Calu3 (cell line): ENCODE measurements around the gene PIP4K2B. TPM values are rescaled to one million over a fixed set of nuclear protein-coding genes. Genes with fewer than 3 reads are reported as not detected.

Experiments
- BruUV-seq: library from RNA; stranded (reverse); fragments of 400-500 nt; replicated peaks from 2 replicates; lab custom pipeline; 2021; lab: Mats Ljungman, UMichigan
- CTCF ChIA-PET: fragments of 300-600 bp; sonication (Branson Sonifier 250); formaldehyde crosslinking; loops from one replicate; lab custom pipeline; 2022; ENCODE audit warnings: antibody characterized with exemption; lab: Charles Lee
- DNase-seq: peaks from one replicate; pipeline ENCODE4 v3.0.0; 2022
- H3K27ac Mint-ChIP-seq: one replicate; pipeline ENCODE4 v1.8.0; 2022; ENCODE audit warnings: mixed read lengths; ENCODE audit not compliant: unreplicated experiment
- H3K27me3 Mint-ChIP-seq: one replicate; pipeline ENCODE4 v1.8.0; 2022; ENCODE audit warnings: mixed read lengths; ENCODE audit not compliant: unreplicated experiment
- H3K36me3 Mint-ChIP-seq: one replicate; pipeline ENCODE4 v1.8.0; 2022; ENCODE audit warnings: mild to moderate bottlenecking, moderate library complexity, mixed read lengths; ENCODE audit not compliant: insufficient read depth, unreplicated experiment
- H3K4me1 Mint-ChIP-seq: one replicate; pipeline ENCODE4 v1.8.0; 2022; ENCODE audit warnings: mild to moderate bottlenecking, low read depth, mixed read lengths; ENCODE audit not compliant: unreplicated experiment
- H3K4me3 Mint-ChIP-seq: one replicate; pipeline ENCODE4 v1.8.0; 2022; ENCODE audit warnings: mild to moderate bottlenecking, low read depth, moderate library complexity, mixed read lengths; ENCODE audit not compliant: unreplicated experiment
- H3K9me3 Mint-ChIP-seq: one replicate; pipeline ENCODE4 v1.8.0; 2022; ENCODE audit warnings: low read depth, mixed read lengths; ENCODE audit not compliant: unreplicated experiment
- CTCF ChIP-seq: fragments of 200-600 bp; IDR thresholded peaks from one replicate; pipeline ENCODE4 v1.8.0; 2022; ENCODE audit warnings: antibody characterized with exemption; ENCODE audit not compliant: unreplicated experiment
- intact Hi-C: fragments of 100-400 bp; cut with micrococcal nuclease; formaldehyde crosslinking; loops from one replicate; pipeline ENCODE4 v1.10.0; 2022; ENCODE audit not compliant: unreplicated experiment
- total RNA-seq: library from RNA; stranded (reverse); gene quantifications from 2 replicates; pipeline ENCODE4 v1.2.3, GENCODE V29; 2022

The PIP4K2B gene
- total RNA-seq, 1 experiment from 2014 or later, result 120 TPM

- intact Hi-C loops, result no loop called here
- no peak for TF ChIP-seq CTCF
- CTCF ChIA-PET, result interaction anchor here (1.5 kb wide), 1 partner anchor 14 kb away, joined by 3 read pairs; no protein-coding TSS in a partner anchor
- no peak for DNase-seq
- Mint-ChIP-seq H3K9me3 (no peaks in the 10 kb centered on the region), H3K27me3 (no peaks in the 10 kb centered on the region), H3K4me3 (no peak overlapping the region), H3K36me3 (peaks cover 82% of the 10 kb centered on the region), H3K27ac (no peak overlapping the region), H3K4me1 (no peaks in the 10 kb centered on the region)
- BruUV-seq, result no TSS peak
These were observed 26.1 kb downstream of the PIP4K2B start for GRCh38 chr17:38773258-38773657.

GRCh38 chr17:38768417-38768816 lies 30.9 kb downstream of the PIP4K2B start:
- CTCF ChIA-PET, result interaction anchor here (0.5 to 0.7 kb wide), 2 partner anchors 12 to 19 kb away, joined by 3 to 5 read pairs; no protein-coding TSS in a partner anchor
- no peak for DNase-seq
- no peak overlapping the region for H3K4me3 Mint-ChIP-seq
- H3K4me1 Mint-ChIP-seq, result no peaks in the 10 kb centered on the region
- intact Hi-C loops, result no loop called here
- peaks cover 88% of the 10 kb centered on the region for H3K36me3 Mint-ChIP-seq
- H3K27me3 Mint-ChIP-seq, result no peaks in the 10 kb centered on the region
- no TSS peak for BruUV-seq
- H3K9me3 Mint-ChIP-seq, result no peaks in the 10 kb centered on the region
- TF ChIP-seq CTCF, result no peak
- H3K27ac Mint-ChIP-seq, result no peak overlapping the region

- no peak for TF ChIP-seq CTCF
- no peak overlapping the region for H3K27ac Mint-ChIP-seq
These were observed 33.0 kb downstream of the PIP4K2B start for GRCh38 chr17:38766341-38766740.

GRCh38 chr17:38762231-38762630 lies 37.1 kb downstream of the PIP4K2B start:
- Mint-ChIP-seq H3K4me1 (no peaks in the 10 kb centered on the region), H3K4me3 (no peak overlapping the region), H3K9me3 (no peaks in the 10 kb centered on the region), H3K27me3 (no peaks in the 10 kb centered on the region), H3K27ac (no peak overlapping the region), H3K36me3 (peaks cover 93% of the 10 kb centered on the region)
- TF ChIP-seq CTCF, result no peak
- intact Hi-C loops, result no loop called here
- no peak for DNase-seq
- no TSS peak for BruUV-seq
- CTCF ChIA-PET, result interaction anchor here (0.6 to 2.1 kb wide), 5 partner anchors 13 to 1423 kb away, joined by 3 to 15 read pairs (median 3); no protein-coding TSS in a partner anchor

More at GRCh38 chr17:38766341-38766740, 33.0 kb downstream of the PIP4K2B start:
- intact Hi-C loops, result no loop called here
- Mint-ChIP-seq H3K4me1 (no peaks in the 10 kb centered on the region), H3K9me3 (no peaks in the 10 kb centered on the region), H3K36me3 (peaks cover 89% of the 10 kb centered on the region), H3K27me3 (no peaks in the 10 kb centered on the region), H3K4me3 (no peak overlapping the region)
- no TSS peak for BruUV-seq
- CTCF ChIA-PET, result no interaction called here
- DNase-seq, result no peak
